SK-N-SH treated with all-trans-retinoic acid at 6 μM for 48 hours (cell line): ENCODE results near the gene ALDH1L2.

Experiments used
- ATAC-seq: fragments of 200-7000 bp; cut with Tn5 transposase; 3 replicates; pipeline ENCODE4 v1.9.1; 2020; ENCODE audit warnings: mild to moderate bottlenecking, moderate library complexity
- ARNTL ChIP-seq: fragments of 450-650 bp; formaldehyde crosslinking; IDR thresholded peaks from 2 replicates; pipeline ENCODE4 v1.5.0; 2020; ENCODE audit warnings: low read depth, mild to moderate bottlenecking, moderate library complexity, borderline replicate concordance
- CSRNP3 ChIP-seq: fragments of 250-450 bp; sonication (Bioruptor Pico); IDR thresholded peaks from 2 replicates; pipeline ENCODE4 v1.5.1; 2021; ENCODE audit warnings: mild to moderate bottlenecking, moderate library complexity
- ESRRG ChIP-seq: fragments of 250-450 bp; sonication (Bioruptor Pico); IDR thresholded peaks from 2 replicates; pipeline ENCODE4 v1.6.1; 2021; ENCODE audit warnings: mild to moderate bottlenecking
- GLIS3 ChIP-seq: fragments of 250-450 bp; sonication (Bioruptor Pico); IDR thresholded peaks from 2 replicates; pipeline ENCODE4 v1.5.0; 2020; ENCODE audit warnings: mild to moderate bottlenecking, moderate library complexity
- ISL1 ChIP-seq: fragments of 250-450 bp; sonication (Bioruptor Pico); IDR thresholded peaks from 2 replicates; pipeline ENCODE4 v2.1.2; 2022; ENCODE audit warnings: mild to moderate bottlenecking, moderate library complexity
- OSR1 ChIP-seq: fragments of 250-450 bp; sonication (Bioruptor Pico); IDR thresholded peaks from 2 replicates; pipeline ENCODE4 v1.8.0; 2022; ENCODE audit warnings: moderate library complexity, mild to moderate bottlenecking, inconsistent platforms
- PATZ1 ChIP-seq: fragments of 250-450 bp; sonication (Bioruptor Pico); IDR thresholded peaks from 2 replicates; pipeline ENCODE4 v1.8.0; 2020; ENCODE audit warnings: mild to moderate bottlenecking, moderate library complexity, borderline replicate concordance
- POU6F1 ChIP-seq: fragments of 250-450 bp; sonication (Bioruptor Pico); IDR thresholded peaks from 2 replicates; pipeline ENCODE4 v1.8.0; 2021; ENCODE audit warnings: low read depth, mild to moderate bottlenecking, moderate library complexity, borderline replicate concordance
- PPARA ChIP-seq: fragments of 250-450 bp; sonication (Bioruptor Pico); IDR thresholded peaks from 2 replicates; pipeline ENCODE4 v1.5.0; 2020; ENCODE audit warnings: mild to moderate bottlenecking, borderline replicate concordance
- RARB ChIP-seq: fragments of 250-450 bp; sonication (Bioruptor Pico); IDR thresholded peaks from 2 replicates; pipeline ENCODE4 v1.8.0; 2021; ENCODE audit warnings: mild to moderate bottlenecking, moderate library complexity
- SNAI2 ChIP-seq: fragments of 250-450 bp; sonication (Bioruptor Pico); IDR thresholded peaks from 2 replicates; pipeline ENCODE4 v1.5.0; 2020; ENCODE audit warnings: mild to moderate bottlenecking, moderate library complexity
- TCF4 ChIP-seq: fragments of 250-450 bp; sonication (Bioruptor Pico); IDR thresholded peaks from 2 replicates; pipeline ENCODE4 v1.8.0; 2021; ENCODE audit warnings: mild to moderate bottlenecking, moderate library complexity, borderline replicate concordance
- TOX ChIP-seq: fragments of 250-450 bp; sonication (Bioruptor Pico); IDR thresholded peaks from 2 replicates; pipeline ENCODE4 v1.8.0; 2021; ENCODE audit warnings: mild to moderate bottlenecking, moderate library complexity, borderline replicate concordance
- TSHZ2 ChIP-seq: fragments of 250-450 bp; sonication (Bioruptor Pico); IDR thresholded peaks from 2 replicates; pipeline ENCODE4 v1.5.0; 2020; ENCODE audit warnings: mild to moderate bottlenecking, moderate library complexity
- ZC3H10 ChIP-seq: fragments of 250-450 bp; sonication (Bioruptor Pico); IDR thresholded peaks from 2 replicates; pipeline ENCODE4 v1.5.1; 2021; ENCODE audit warnings: mild to moderate bottlenecking, moderate library complexity
- ZFP3 ChIP-seq: fragments of 250-450 bp; sonication (Bioruptor Pico); IDR thresholded peaks from 2 replicates; pipeline ENCODE4 v1.5.0; 2020; ENCODE audit warnings: mild to moderate bottlenecking, moderate library complexity
- ZFP30 ChIP-seq: fragments of 450-650 bp; formaldehyde crosslinking; IDR thresholded peaks from 2 replicates; pipeline ENCODE4 v1.5.0; 2022; ENCODE audit warnings: mild to moderate bottlenecking, moderate library complexity
- ZNF565 ChIP-seq: fragments of 450-650 bp; formaldehyde crosslinking; conservative IDR thresholded peaks from 2 replicates; pipeline ENCODE4 v1.5.0; 2020; ENCODE audit warnings: low read depth, mild to moderate bottlenecking, moderate library complexity
- ZNF8 ChIP-seq: fragments of 450-650 bp; formaldehyde crosslinking; IDR thresholded peaks from 2 replicates; pipeline ENCODE4 v1.5.0; 2020; ENCODE audit warnings: mild to moderate bottlenecking, moderate library complexity

ALDH1L2 gene

GRCh38 chr12:105026411-105026810, 57.8 kb downstream of the ALDH1L2 start:
- no peak for ATAC-seq
- TF ChIP-seq OSR1 (no peak), GLIS3 (no peak), ZC3H10 (CRISPR knock-in tag) (no peak), RARB (CRISPR knock-in tag) (no peak)

- TF ChIP-seq SNAI2 (CRISPR knock-in tag) = no peak
- TF ChIP-seq CSRNP3 (CRISPR knock-in tag) = no peak
- TF ChIP-seq ZC3H10 (CRISPR knock-in tag) = no peak
- TF ChIP-seq, all 23 proteins: peak for 0
- no peak for ATAC-seq
Observed at GRCh38 chr12:105025890-105026289, 58.4 kb downstream of the ALDH1L2 start.

GRCh38 chr12:105024928-105025327, 59.3 kb downstream of the ALDH1L2 start:
- ATAC-seq = no peak; the same call in 2 of the 3 replicates

GRCh38 chr12:105020241-105020962, 63.9 kb downstream of the ALDH1L2 start:
- no peak for ATAC-seq
- no peak for TF ChIP-seq PATZ1
- no peak for TF ChIP-seq TCF4 (CRISPR knock-in tag)
- TF ChIP-seq ZNF8 (CRISPR knock-in tag) = no peak
- TF ChIP-seq SNAI2 (CRISPR knock-in tag) = no peak
- TF ChIP-seq RARB (CRISPR knock-in tag) = no peak
- no peak for TF ChIP-seq ISL1 (CRISPR knock-in tag)
- TF ChIP-seq CSRNP3 (CRISPR knock-in tag) = no peak
- TF ChIP-seq ZFP30 = no peak
- TF ChIP-seq ARNTL (CRISPR knock-in tag) = no peak
- no peak for TF ChIP-seq TSHZ2 (CRISPR knock-in tag)
- TF ChIP-seq GLIS3 = no peak
- TF ChIP-seq PPARA (CRISPR knock-in tag) = no peak

More at GRCh38 chr12:105024928-105025327, 59.3 kb downstream of the ALDH1L2 start:
- TF ChIP-seq ZC3H10 (CRISPR knock-in tag) (no peak), ISL1 (CRISPR knock-in tag) (0 out of 2 replicates have a peak, but pooled peaks have one; percentile 41), TCF4 (CRISPR knock-in tag) (peak; percentile 33; the same call in 1 of the 2 replicates)

GRCh38 chr12:105018776-105019175, 65.5 kb downstream of the ALDH1L2 start:
- ATAC-seq = no peak
- TF ChIP-seq TOX (no peak), POU6F1 (CRISPR knock-in tag) (no peak), PATZ1 (no peak), TCF4 (CRISPR knock-in tag) (no peak), ZFP30 (no peak), ZFP3 (CRISPR knock-in tag) (no peak), ESRRG (no peak), ZNF565 (CRISPR knock-in tag) (no peak), PPARA (CRISPR knock-in tag) (no peak), RARB (CRISPR knock-in tag) (no peak)
